Measurements from ENCODE around the gene FUCA1. TPM values are rescaled to one million over a fixed set of nuclear protein-coding genes. Genes with fewer than 3 reads are reported as not detected.
A peak's percentile ranks its signal among the peaks of the same experiment; 100 is the strongest.

Gene FUCA1
- polyA plus RNA-seq, 1 donor from 2014 or later: 38.5 TPM

GRCh38 chr1:23869051-23869450 is 961 bp upstream of the FUCA1 start:
- no peak overlapping the region for H3K4me2 ChIP-seq (ENCODE audit: low read length)
- no peak overlapping the region for H3K4me3 ChIP-seq (ENCODE audit: low read length)
- H2AFZ ChIP-seq (ENCODE audit: low read depth, low read length): no peak overlapping the region
- peaks cover 18% of the 10 kb centered on the region for H3K27me3 ChIP-seq (ENCODE audit: insufficient read depth, low read depth, low read length)
- no peak overlapping the region for H3K27ac ChIP-seq (ENCODE audit: low read length)
- H3K36me3 ChIP-seq (ENCODE audit: insufficient read depth, low read length): no peaks in the 10 kb centered on the region
- H3K9ac ChIP-seq (ENCODE audit: low read length): no peak overlapping the region
- peaks cover 4% of the 10 kb centered on the region for H3K79me2 ChIP-seq (replicated peaks; ENCODE audit: insufficient read depth, low read length)
- no peak for TF ChIP-seq TAF1 (IDR thresholded peaks at IDR 0.05; ENCODE audit: low read depth)
- no peak for TF ChIP-seq EP300 (conservative IDR thresholded peaks at IDR 0.05; ENCODE audit: poor library complexity, severe bottlenecking)
- TF ChIP-seq CTCF (IDR thresholded peaks at IDR 0.05; ENCODE audit: poor library complexity, severe bottlenecking): no peak
- TF ChIP-seq EZH2 (IDR thresholded peaks at IDR 0.05; ENCODE audit: borderline replicate concordance, insufficient read depth, low read length, poor library complexity, severe bottlenecking): no peak
- TF ChIP-seq RAD21 (conservative IDR thresholded peaks at IDR 0.05): no peak
- no peak for TF ChIP-seq MXI1 (conservative IDR thresholded peaks at IDR 0.05; ENCODE audit: poor library complexity, severe bottlenecking)
- TF ChIP-seq POLR2AphosphoS5 (IDR thresholded peaks at IDR 0.05): no peak
- TF ChIP-seq, protein P1, sequence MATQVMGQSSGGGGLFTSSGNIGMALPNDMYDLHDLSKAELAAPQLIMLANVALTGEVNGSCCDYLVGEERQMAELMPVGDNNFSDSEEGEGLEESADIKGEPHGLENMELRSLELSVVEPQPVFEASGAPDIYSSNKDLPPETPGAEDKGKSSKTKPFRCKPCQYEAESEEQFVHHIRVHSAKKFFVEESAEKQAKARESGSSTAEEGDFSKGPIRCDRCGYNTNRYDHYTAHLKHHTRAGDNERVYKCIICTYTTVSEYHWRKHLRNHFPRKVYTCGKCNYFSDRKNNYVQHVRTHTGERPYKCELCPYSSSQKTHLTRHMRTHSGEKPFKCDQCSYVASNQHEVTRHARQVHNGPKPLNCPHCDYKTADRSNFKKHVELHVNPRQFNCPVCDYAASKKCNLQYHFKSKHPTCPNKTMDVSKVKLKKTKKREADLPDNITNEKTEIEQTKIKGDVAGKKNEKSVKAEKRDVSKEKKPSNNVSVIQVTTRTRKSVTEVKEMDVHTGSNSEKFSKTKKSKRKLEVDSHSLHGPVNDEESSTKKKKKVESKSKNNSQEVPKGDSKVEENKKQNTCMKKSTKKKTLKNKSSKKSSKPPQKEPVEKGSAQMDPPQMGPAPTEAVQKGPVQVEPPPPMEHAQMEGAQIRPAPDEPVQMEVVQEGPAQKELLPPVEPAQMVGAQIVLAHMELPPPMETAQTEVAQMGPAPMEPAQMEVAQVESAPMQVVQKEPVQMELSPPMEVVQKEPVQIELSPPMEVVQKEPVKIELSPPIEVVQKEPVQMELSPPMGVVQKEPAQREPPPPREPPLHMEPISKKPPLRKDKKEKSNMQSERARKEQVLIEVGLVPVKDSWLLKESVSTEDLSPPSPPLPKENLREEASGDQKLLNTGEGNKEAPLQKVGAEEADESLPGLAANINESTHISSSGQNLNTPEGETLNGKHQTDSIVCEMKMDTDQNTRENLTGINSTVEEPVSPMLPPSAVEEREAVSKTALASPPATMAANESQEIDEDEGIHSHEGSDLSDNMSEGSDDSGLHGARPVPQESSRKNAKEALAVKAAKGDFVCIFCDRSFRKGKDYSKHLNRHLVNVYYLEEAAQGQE (IDR thresholded peaks at IDR 0.05; ENCODE audit: borderline replicate concordance): no peak
- no peak for TF ChIP-seq SMC3 (conservative IDR thresholded peaks at IDR 0.05; ENCODE audit: poor library complexity)
- H3K9me2 ChIP-seq (ENCODE audit: insufficient read depth, low read length): no peaks in the 10 kb centered on the region
- no peaks in the 10 kb centered on the region for H3K9me3 ChIP-seq (ENCODE audit: low read length)
- no peaks in the 10 kb centered on the region for H3F3A ChIP-seq (ENCODE audit: insufficient read depth, low read length, poor library complexity, severe bottlenecking)
- no peaks in the 10 kb centered on the region for H4K20me1 ChIP-seq (ENCODE audit: insufficient read depth)

GRCh38 chr1:23868557-23869016 is 497 bp upstream of the FUCA1 start:
- H3K9me3 ChIP-seq (ENCODE audit: low read length): no peaks in the 10 kb centered on the region
- H4K20me1 ChIP-seq (ENCODE audit: insufficient read depth): no peaks in the 10 kb centered on the region
- H3F3A ChIP-seq (ENCODE audit: insufficient read depth, low read length, poor library complexity, severe bottlenecking): no peaks in the 10 kb centered on the region
- H3K27me3 ChIP-seq (ENCODE audit: insufficient read depth, low read depth, low read length): peaks cover 18% of the 10 kb centered on the region
- no peak overlapping the region for H3K9ac ChIP-seq (ENCODE audit: low read length)
- H3K9me2 ChIP-seq (ENCODE audit: insufficient read depth, low read length): no peaks in the 10 kb centered on the region
- peak overlapping the region; percentile 99 for H3K4me3 ChIP-seq (ENCODE audit: low read length)
- H3K79me2 ChIP-seq (replicated peaks; ENCODE audit: insufficient read depth, low read length): peaks cover 4% of the 10 kb centered on the region
- no peak overlapping the region for H3K27ac ChIP-seq (ENCODE audit: low read length)
- no peak overlapping the region for H3K4me2 ChIP-seq (ENCODE audit: low read length)
- H3K36me3 ChIP-seq (ENCODE audit: insufficient read depth, low read length): no peaks in the 10 kb centered on the region
- no peak overlapping the region for H2AFZ ChIP-seq (ENCODE audit: low read depth, low read length)
- TF ChIP-seq CTCF (IDR thresholded peaks at IDR 0.05; ENCODE audit: poor library complexity, severe bottlenecking) (peak; percentile 58), MXI1 (conservative IDR thresholded peaks at IDR 0.05; ENCODE audit: poor library complexity, severe bottlenecking) (no peak)
